HG03342 (cell line): ENCODE measurements around the gene IL36RN.

ENCODE experiments used
- ATAC-seq: cut with Tn5 transposase; IDR thresholded peaks from one replicate; pipeline ENCODE4 v1.9.1; 2021; ENCODE audit warnings: mild to moderate bottlenecking, moderate library complexity; ENCODE audit not compliant: unreplicated experiment

Gene IL36RN

GRCh38 chr2:113046465-113046864 lies 12.5 kb upstream of the IL36RN start:
- no peak for ATAC-seq

- no peak for ATAC-seq
These were observed 7.8 kb upstream of the IL36RN start for GRCh38 chr2:113050921-113051895.

- no peak for ATAC-seq
These were observed 6.5 kb upstream of the IL36RN start, which contains the start of gene IL36B for GRCh38 chr2:113052396-113052917. TSS of gene IL36B (minus strand) at chr2:113052867.

- no peak for ATAC-seq
These were observed 5.3 kb upstream of the IL36RN start for GRCh38 chr2:113053666-113054065.

GRCh38 chr2:113054066-113054465 lies 4.9 kb upstream of the IL36RN start:
- ATAC-seq: no peak

GRCh38 chr2:113056521-113056920 lies 2.5 kb upstream of the IL36RN start:
- ATAC-seq: no peak

GRCh38 chr2:113057117-113057516 lies 1.9 kb upstream of the IL36RN start:
- ATAC-seq: no peak

- ATAC-seq: no peak
These were observed 495 bp upstream of the IL36RN start for GRCh38 chr2:113058411-113058994.

- no peak for ATAC-seq
These were observed 1.4 kb downstream of the IL36RN start for GRCh38 chr2:113060396-113060795.

- ATAC-seq: no peak
These were observed 1.8 kb downstream of the IL36RN start for GRCh38 chr2:113060796-113061195.

- ATAC-seq: no peak
These were observed 2.2 kb downstream of the IL36RN start for GRCh38 chr2:113061241-113061640.

- no peak for ATAC-seq
These were observed 3.1 kb downstream of the IL36RN start for GRCh38 chr2:113061896-113062770.

- no peak for ATAC-seq
These were observed 5.3 kb downstream of the IL36RN start for GRCh38 chr2:113064281-113064680.

GRCh38 chr2:113064898-113065297 lies 5.9 kb downstream of the IL36RN start:
- ATAC-seq: no peak

- ATAC-seq: no peak
These were observed 8.7 kb downstream of the IL36RN start, which contains the start of gene IL1F10 for GRCh38 chr2:113067681-113068080. TSS of gene IL1F10 (plus strand) at chr2:113067970. CDS start at chr2:113072739, 4,769 bp downstream.

- ATAC-seq: no peak
These were observed 9.3 kb downstream of the IL36RN start for GRCh38 chr2:113068249-113068648.

GRCh38 chr2:113068706-113069485 lies 9.9 kb downstream of the IL36RN start:
- ATAC-seq: no peak

- no peak for ATAC-seq
These were observed 10.9 kb downstream of the IL36RN start for GRCh38 chr2:113069676-113070605.

GRCh38 chr2:113070606-113070975 lies 11.6 kb downstream of the IL36RN start:
- ATAC-seq: no peak
